Lower lobe of right lung (tissue), 2 donors: ENCODE data around the gene RAB40C. TPM values are rescaled to one million over a fixed set of nuclear protein-coding genes. Genes with fewer than 3 reads are reported as not detected.

ENCODE experiments used
- ATAC-seq, 2 donors: fragments of 200-7000 bp; cut with Tn5 transposase; one replicate each; pipeline ENCODE4 v1.9.1; 2020 to 2022; ENCODE audit warnings: mild to moderate bottlenecking in 2 of 2, moderate library complexity in 2 of 2
- DNase-seq: peaks from one replicate; pipeline ENCODE4 v3.0.0-alpha.2; 2020
- H3K27ac ChIP-seq: fragments of 200-600 bp; one replicate; pipeline ENCODE4 v1.8.0; 2022
- H3K27me3 ChIP-seq: fragments of 200-600 bp; one replicate; pipeline ENCODE4 v1.8.0; 2022; ENCODE audit warnings: low read depth
- H3K36me3 ChIP-seq: fragments of 200-600 bp; one replicate; pipeline ENCODE4 v1.8.0; 2022; ENCODE audit warnings: mild to moderate bottlenecking
- H3K4me1 ChIP-seq: fragments of 200-600 bp; one replicate; pipeline ENCODE4 v1.8.0; 2022
- H3K4me3 ChIP-seq: fragments of 200-600 bp; one replicate; pipeline ENCODE4 v1.8.0; 2022; ENCODE audit warnings: mild to moderate bottlenecking
- H3K9me3 ChIP-seq: fragments of 200-600 bp; one replicate; pipeline ENCODE4 v1.8.0; 2022
- CTCF ChIP-seq: fragments of 200-600 bp; IDR thresholded peaks from one replicate; pipeline ENCODE4 v1.8.0; 2022; ENCODE audit warnings: antibody characterized with exemption, mild to moderate bottlenecking
- intact Hi-C: fragments of 100-400 bp; cut with DNase I; formaldehyde crosslinking; loops from one replicate; pipeline ENCODE4 v1.11.0; 2022
- total RNA-seq: library from RNA; stranded (reverse); fragmentation: NEBNext Ultra II Directional; extraction: Animal tissue kit (Norgen Biotek cat#: 25700); gene quantifications from one replicate; pipeline ENCODE4 v1.2.1, GENCODE V29; 2021
- donor health status: DM: no; HTN: yes; CAD: no; lungs with severe emphysema.

Gene RAB40C
- total RNA-seq, 1 donor from 2014 or later, result 40.1 TPM

- Histone ChIP-seq H3K9me3 (no peaks in the 10 kb centered on the region), H3K4me1 (peaks cover 34% of the 10 kb centered on the region), H3K4me3 (peak overlapping the region; percentile 95), H3K27ac (peak overlapping the region; percentile 92), H3K27me3 (no peaks in the 10 kb centered on the region), H3K36me3 (peaks cover 5% of the 10 kb centered on the region)
- intact Hi-C loops, result no loop called here
- no peak for TF ChIP-seq CTCF
- DNase-seq (no peak), ATAC-seq (no peak)
These were observed 45.1 kb downstream of the RAB40C start for GRCh38 chr16:634996-635395.

GRCh38 chr16:635573-636205, 45.8 kb downstream of the RAB40C start:
- no peak for TF ChIP-seq CTCF
- intact Hi-C loops, result no loop called here
- H3K27me3 ChIP-seq, result no peaks in the 10 kb centered on the region
- ATAC-seq (no peak), DNase-seq (no peak)
- peaks cover 5% of the 10 kb centered on the region for H3K36me3 ChIP-seq
- H3K27ac ChIP-seq, result peak overlapping the region; percentile 92
- peak overlapping the region; percentile 95 for H3K4me3 ChIP-seq
- no peaks in the 10 kb centered on the region for H3K9me3 ChIP-seq
- peaks cover 27% of the 10 kb centered on the region for H3K4me1 ChIP-seq

- DNase-seq (peak; percentile 98), ATAC-seq (peak; percentile 92 to 95)
- peak within 1 kb of the TSS; percentile 92 for H3K27ac ChIP-seq
- peak; percentile 29 for TF ChIP-seq CTCF
- intact Hi-C loops, result no loop called here
- no peaks in the 10 kb centered on the region for H3K9me3 ChIP-seq
- H3K36me3 ChIP-seq, result peaks cover 5% of the 10 kb centered on the region
- H3K4me3 ChIP-seq, result peak within 1 kb of the TSS; percentile 95
- H3K27me3 ChIP-seq, result no peaks in the 10 kb centered on the region
- peaks cover 20% of the 10 kb centered on the region for H3K4me1 ChIP-seq
These were observed 46.6 kb downstream of the RAB40C start, which contains the start of gene METTL26 for GRCh38 chr16:636206-637080. METTL26 (minus strand) TSS chr16:636305; CDS start chr16:636290, 15 bp downstream.

GRCh38 chr16:637081-638018, 47.5 kb downstream of the RAB40C start:
- TF ChIP-seq CTCF, result no peak
- Histone ChIP-seq H3K27ac (peak overlapping the region; percentile 92), H3K9me3 (no peaks in the 10 kb centered on the region), H3K4me1 (peaks cover 21% of the 10 kb centered on the region), H3K4me3 (peak overlapping the region; percentile 95), H3K36me3 (peaks cover 5% of the 10 kb centered on the region), H3K27me3 (no peaks in the 10 kb centered on the region)
- intact Hi-C loops, result no loop called here
- ATAC-seq, result peak; percentile 90 to 91
- DNase-seq, result peak; percentile 91

GRCh38 chr16:638034-638543, 48.2 kb downstream of the RAB40C start:
- no peak overlapping the region for H3K27ac ChIP-seq

More at GRCh38 chr16:638034-638543, 48.2 kb downstream of the RAB40C start:
- Histone ChIP-seq H3K36me3 (peaks cover 2% of the 10 kb centered on the region), H3K4me1 (peaks cover 28% of the 10 kb centered on the region), H3K27me3 (no peaks in the 10 kb centered on the region), H3K4me3 (no peak overlapping the region), H3K9me3 (no peaks in the 10 kb centered on the region)
- DNase-seq (no peak), ATAC-seq (no peak)
- intact Hi-C loops, result no loop called here
- TF ChIP-seq CTCF, result no peak
